Kidney epithelial cell (primary cell): ENCODE data around the gene FLYWCH1. TPM values are rescaled to one million over a fixed set of nuclear protein-coding genes. Genes with fewer than 3 reads are reported as not detected.

ENCODE experiments used
- DNase-seq: peaks from one replicate; pipeline ENCODE4 v3.0.0-alpha.2; 2010; ENCODE audit warnings: low read depth
- H3K27me3 ChIP-seq: 2 replicates; pipeline ENCODE4 v1.6.0; 2011; ENCODE audit warnings: low read length; ENCODE audit not compliant: control insufficient read depth, insufficient read depth
- H3K36me3 ChIP-seq: 2 replicates; pipeline ENCODE4 v1.5.1; 2011; ENCODE audit warnings: low read length; ENCODE audit not compliant: control insufficient read depth, insufficient read depth
- H3K4me3 ChIP-seq: 2 replicates; pipeline ENCODE4 v1.5.1; 2011; ENCODE audit warnings: low read depth, mild to moderate bottlenecking, control low read depth, low read length
- total RNA-seq: library from RNA; depleted of rRNA; stranded (reverse); fragments of >200 nt; gene quantifications from 2 replicates; pipeline ENCODE4 v1.2.3, GENCODE V29; 2015
- TF ChIP-seq, protein P1 (sequence below): IDR thresholded peaks from 2 replicates; pipeline ENCODE4 v1.5.1; 2011; ENCODE audit warnings: mild to moderate bottlenecking, moderate library complexity, low read length, control low read depth, inconsistent platforms; ENCODE audit not compliant: insufficient read depth, poor library complexity, severe bottlenecking

Gene FLYWCH1
- total RNA-seq, 1 donor from 2014 or later = 66.1 TPM

DNA sequence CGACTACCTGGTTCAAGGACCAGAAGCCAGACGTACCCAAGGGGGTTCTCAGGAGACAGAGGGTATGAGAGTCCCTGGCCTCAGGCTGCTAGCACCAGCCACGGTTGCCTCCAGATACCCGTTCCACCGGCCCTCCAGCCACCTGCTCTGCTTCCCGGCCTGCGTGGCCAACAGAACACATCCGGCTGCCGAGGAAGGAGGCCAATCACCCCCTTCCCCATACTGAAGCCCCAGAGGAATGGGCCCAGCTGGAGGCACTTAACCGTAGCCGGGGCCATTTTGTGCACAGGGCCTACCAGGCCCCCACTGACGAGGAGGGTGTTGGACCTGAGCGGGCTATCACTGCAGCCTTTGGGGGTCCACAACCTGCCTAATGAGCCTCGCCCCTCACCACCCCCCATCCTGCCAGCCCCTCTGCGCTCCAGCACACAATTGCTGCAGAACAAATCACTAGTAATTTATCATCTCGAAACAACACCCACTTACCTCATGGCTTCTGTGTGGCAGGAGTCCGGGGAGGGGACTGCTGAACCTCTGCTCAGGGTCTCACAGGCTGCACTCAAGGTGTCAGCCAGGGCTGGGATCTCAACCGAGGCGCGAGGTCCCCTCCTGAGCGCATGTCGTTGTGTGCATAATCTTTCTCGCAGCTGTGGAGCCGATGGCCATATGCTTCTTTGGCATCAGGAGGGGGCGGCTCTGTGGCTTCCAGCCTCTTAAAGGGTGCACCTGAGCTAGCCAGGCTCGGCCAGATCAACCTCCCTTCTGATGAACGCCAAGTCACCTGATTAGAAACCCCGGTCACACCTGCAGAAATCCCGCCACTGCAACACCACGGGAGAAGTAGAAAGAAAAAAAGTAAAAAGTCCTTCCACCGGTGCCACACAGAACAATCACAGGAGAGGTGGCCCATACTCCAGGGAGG is 42.2 kb downstream of the FLYWCH1 start:
- Histone ChIP-seq H3K4me3 (no peak overlapping the region), H3K27me3 (peaks cover 26% of the 10 kb centered on the region), H3K36me3 (no peaks in the 10 kb centered on the region)
- no peak for DNase-seq
- TF ChIP-seq, protein P1, sequence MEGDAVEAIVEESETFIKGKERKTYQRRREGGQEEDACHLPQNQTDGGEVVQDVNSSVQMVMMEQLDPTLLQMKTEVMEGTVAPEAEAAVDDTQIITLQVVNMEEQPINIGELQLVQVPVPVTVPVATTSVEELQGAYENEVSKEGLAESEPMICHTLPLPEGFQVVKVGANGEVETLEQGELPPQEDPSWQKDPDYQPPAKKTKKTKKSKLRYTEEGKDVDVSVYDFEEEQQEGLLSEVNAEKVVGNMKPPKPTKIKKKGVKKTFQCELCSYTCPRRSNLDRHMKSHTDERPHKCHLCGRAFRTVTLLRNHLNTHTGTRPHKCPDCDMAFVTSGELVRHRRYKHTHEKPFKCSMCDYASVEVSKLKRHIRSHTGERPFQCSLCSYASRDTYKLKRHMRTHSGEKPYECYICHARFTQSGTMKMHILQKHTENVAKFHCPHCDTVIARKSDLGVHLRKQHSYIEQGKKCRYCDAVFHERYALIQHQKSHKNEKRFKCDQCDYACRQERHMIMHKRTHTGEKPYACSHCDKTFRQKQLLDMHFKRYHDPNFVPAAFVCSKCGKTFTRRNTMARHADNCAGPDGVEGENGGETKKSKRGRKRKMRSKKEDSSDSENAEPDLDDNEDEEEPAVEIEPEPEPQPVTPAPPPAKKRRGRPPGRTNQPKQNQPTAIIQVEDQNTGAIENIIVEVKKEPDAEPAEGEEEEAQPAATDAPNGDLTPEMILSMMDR = no peak

DNA sequence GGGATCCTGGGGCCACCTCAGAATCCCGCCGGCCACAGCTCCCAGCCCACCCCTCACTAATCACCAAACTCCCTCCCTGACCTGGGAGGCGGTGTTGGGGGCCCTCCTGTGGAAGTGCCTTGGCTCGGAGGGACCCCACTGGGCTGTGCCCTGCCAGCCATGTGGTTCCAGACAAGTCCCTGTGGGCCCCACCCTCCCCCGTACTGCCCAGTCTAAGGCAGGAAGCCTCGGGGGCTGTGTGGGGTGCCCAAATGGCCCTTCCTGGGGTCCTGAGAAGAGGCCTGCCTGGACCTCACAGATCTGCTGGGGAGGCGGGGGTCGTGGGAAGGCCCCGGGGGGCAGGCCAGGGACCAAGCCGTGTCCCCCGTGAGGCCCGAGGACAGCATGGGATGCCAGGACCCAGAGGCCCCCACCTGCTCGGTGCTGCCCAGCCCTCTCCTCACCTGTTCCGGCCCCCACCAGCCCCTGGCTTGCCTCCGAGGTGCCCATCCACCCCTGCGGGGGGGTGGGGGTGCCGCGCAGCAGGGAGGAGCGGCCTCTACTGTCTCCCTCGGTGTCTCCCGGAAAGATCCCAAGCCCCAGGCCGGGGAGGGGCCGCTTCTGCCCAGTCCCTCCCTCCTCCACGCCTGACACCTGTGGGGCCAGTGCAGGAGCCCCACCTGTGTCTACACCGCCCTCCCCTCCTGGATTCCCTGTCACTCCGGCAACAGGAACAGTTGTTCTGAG is 43.1 kb downstream of the FLYWCH1 start:
- H3K36me3 ChIP-seq = no peaks in the 10 kb centered on the region
- H3K4me3 ChIP-seq = no peak overlapping the region
- TF ChIP-seq, protein P1 = no peak
- peaks cover 26% of the 10 kb centered on the region for H3K27me3 ChIP-seq
- no peak for DNase-seq

DNA sequence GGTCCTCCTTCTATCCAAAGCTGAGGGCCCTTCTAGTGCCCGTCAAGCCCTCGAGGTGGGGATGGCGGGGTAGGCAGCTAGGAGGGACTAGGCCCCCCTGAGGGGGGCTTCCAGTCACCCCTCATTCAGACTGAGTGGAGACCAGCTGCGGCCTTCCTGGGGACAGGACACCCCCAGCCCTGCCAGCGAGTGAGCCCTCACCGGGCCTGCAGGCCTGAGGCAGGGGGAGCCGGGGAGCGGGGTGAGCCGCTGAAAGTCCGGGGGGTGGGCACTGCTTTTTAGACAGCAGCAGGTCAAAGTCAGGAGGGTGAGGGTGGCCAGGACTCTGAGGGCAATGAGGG is 43.7 kb downstream of the FLYWCH1 start:
- Histone ChIP-seq H3K27me3 (peaks cover 26% of the 10 kb centered on the region), H3K36me3 (no peaks in the 10 kb centered on the region), H3K4me3 (no peak overlapping the region)
- TF ChIP-seq, protein P1 = no peak
- DNase-seq = no peak

DNA sequence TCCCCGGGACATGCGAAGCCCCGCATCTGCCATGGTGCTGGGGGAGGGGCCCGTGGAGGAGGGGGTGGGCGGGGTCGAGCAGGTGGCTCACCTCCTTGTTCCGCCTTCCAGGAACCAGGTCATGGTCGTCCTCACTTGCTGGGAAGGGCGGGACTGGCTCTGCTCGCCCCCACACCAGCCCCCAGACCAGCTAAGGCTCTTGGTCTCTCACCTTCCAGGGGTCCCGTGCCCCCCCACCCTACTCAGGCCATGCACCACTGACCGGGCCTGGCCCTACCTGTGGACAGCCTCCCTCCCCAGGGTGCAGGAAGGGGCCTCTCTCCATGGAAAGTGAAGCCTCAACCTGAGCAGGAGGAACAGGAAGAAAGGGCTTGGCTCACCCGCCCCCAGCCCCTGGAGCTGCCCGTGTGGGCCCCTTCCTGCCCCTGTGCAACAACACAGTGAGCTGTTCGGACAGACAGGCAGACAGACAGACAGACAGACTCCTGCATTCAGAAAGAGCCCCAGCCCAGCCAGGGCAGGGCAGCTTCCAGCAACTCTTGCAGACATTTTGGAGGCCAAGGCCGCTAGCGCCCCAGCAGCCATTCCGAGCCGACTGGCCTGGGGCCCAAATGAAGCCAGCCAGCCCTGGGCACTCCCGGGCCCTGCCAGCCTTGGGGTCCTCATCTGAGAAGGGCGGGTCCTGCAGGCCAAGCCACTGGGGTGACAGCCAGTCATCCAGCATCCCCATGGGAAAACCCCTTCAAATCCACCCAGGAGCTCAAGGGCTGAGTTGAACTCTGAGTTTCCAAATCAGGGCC is 44.2 kb downstream of the FLYWCH1 start:
- no peaks in the 10 kb centered on the region for H3K36me3 ChIP-seq
- H3K27me3 ChIP-seq = peaks cover 26% of the 10 kb centered on the region
- TF ChIP-seq, protein P1 = no peak
- H3K4me3 ChIP-seq = no peak overlapping the region
- no peak for DNase-seq

DNA sequence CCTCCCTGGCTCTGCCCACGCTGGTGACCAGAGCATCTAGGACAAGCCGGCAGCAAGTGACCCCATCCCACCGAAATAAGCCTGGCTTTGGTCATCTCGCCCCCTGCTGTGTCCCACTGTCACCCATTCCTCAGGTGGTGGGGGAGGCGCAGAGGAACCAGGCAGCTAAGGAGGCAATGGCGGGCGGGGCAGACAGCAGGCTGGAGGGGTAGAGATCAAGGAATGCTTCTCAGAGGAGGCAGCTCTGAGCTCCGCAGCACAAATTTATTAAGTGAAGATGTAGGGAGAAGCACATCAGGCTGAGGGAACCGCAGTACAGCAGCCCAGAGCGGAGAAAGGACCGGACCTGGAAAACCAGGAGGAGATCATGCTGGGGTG is 44.8 kb downstream of the FLYWCH1 start:
- no peak for DNase-seq
- no peak overlapping the region for H3K4me3 ChIP-seq
- H3K36me3 ChIP-seq = no peaks in the 10 kb centered on the region
- peaks cover 26% of the 10 kb centered on the region for H3K27me3 ChIP-seq
- TF ChIP-seq, protein P1 = no peak
